K562 (cell line): ENCODE data around the gene ZNF787. TPM values are rescaled to one million over a fixed set of nuclear protein-coding genes. Genes with fewer than 3 reads are reported as not detected.
A peak's percentile ranks its signal among the peaks of the same experiment; 100 is the strongest.

Experiments
- EP400 ChIP-seq: fragments of 450-650 bp; IDR thresholded peaks from 2 replicates; pipeline ENCODE4 v1.6.1; 2017; ENCODE audit warnings: antibody characterized with exemption, mild to moderate bottlenecking, moderate library complexity
- ETV1 ChIP-seq: fragments of 450-650 bp; conservative IDR thresholded peaks from 2 replicates; pipeline ENCODE4 v1.6.1; 2016; ENCODE audit warnings: missing genetic modification characterization, control low read depth, low read depth, missing compliant biosample characterization
- HDAC1 ChIP-seq, 2 experiments: fragments of 450-650 bp; IDR thresholded peaks; 2 replicates each; pipeline ENCODE4 v1.6.1; 2016 to 2017; ENCODE audit warnings: inconsistent platforms in 1 of 2, mild to moderate bottlenecking in 1 of 2, moderate library complexity in 1 of 2
- KLF13 ChIP-seq: fragments of 450-650 bp; IDR thresholded peaks from 2 replicates; pipeline ENCODE4 v1.6.1; 2016; ENCODE audit warnings: missing genetic modification characterization, low read depth, mild to moderate bottlenecking, missing compliant biosample characterization, moderate library complexity, borderline replicate concordance
- MTA3 ChIP-seq: fragments of 450-650 bp; formaldehyde crosslinking; IDR thresholded peaks from 2 replicates; pipeline ENCODE4 v1.6.1; 2017; ENCODE audit warnings: mild to moderate bottlenecking, borderline replicate concordance
- NCOA2 ChIP-seq, 2 experiments: fragments of 450-650 bp; IDR thresholded peaks; 2 replicates each; pipeline ENCODE4 v1.6.1; 2018; ENCODE audit warnings: mild to moderate bottlenecking in 2 of 2, moderate library complexity in 1 of 2; ENCODE audit not compliant: partially characterized antibody in 2 of 2
- NUFIP1 ChIP-seq: fragments of 450-650 bp; IDR thresholded peaks from 2 replicates; pipeline ENCODE4 v1.6.1; 2018; ENCODE audit not compliant: partially characterized antibody
- TBP ChIP-seq: optimal IDR thresholded peaks from 2 replicates; pipeline ENCODE3; 2011; ENCODE audit warnings: low read depth, low read length, improper control_type of control experiment
- ZFX ChIP-seq: sonication (generic); formaldehyde crosslinking; IDR thresholded peaks from 2 replicates; pipeline ENCODE4 v1.8.0; 2022; ENCODE audit warnings: mild to moderate bottlenecking, missing genetic modification reagents, moderate library complexity
- ZNF644 ChIP-seq: fragments of 200-800 bp; sonication (Bioruptor generic); IDR thresholded peaks from 2 replicates; pipeline ENCODE4 v1.6.1; 2016; ENCODE audit warnings: low read depth, missing genetic modification characterization, missing compliant biosample characterization
- polyA plus RNA-seq, 8 experiments: library from polyadenylated mRNA; depleted of rRNA in 4 of 8; stranded (reverse) in 5 of 8; unstranded in 3 of 8; fragments of >200 nt; fragmentation: Nextera tagmentation in 2 of 8; fragmentation: Illumina TruSeq in 1 of 8; extraction: Ambion mirVana in 2 of 8; extraction: Trizol in 1 of 8; gene quantifications; 2 replicates each; pipeline versions ENCODE4 v1.2.1 to v1.2.3, GENCODE V29; 2011 to 2014; ENCODE audit warnings: inconsistent platforms in 1 of 8, missing spikeins in 1 of 8
- total RNA-seq, 7 experiments: library from RNA; depleted of rRNA in 6 of 7; stranded (reverse); fragments of >200 nt in 6 of 7; fragmentation: Illumina TruSeq in 2 of 7; extraction: Trizol in 2 of 7; gene quantifications; 2 replicates each; pipeline versions ENCODE4 v1.2.1 to v1.2.3, GENCODE V29; 2011 to 2021; ENCODE audit warnings: low replicate concordance in 1 of 7
- TF ChIP-seq, protein P1 (sequence below), 2 experiments: IDR thresholded peaks; 2 replicates each; pipeline ENCODE4 v1.6.1; 2011; ENCODE audit warnings: borderline replicate concordance in 1 of 2, control low read depth in 1 of 2, low read depth in 1 of 2, low read length in 1 of 2, mild to moderate bottlenecking in 1 of 2, mixed read lengths in 1 of 2, moderate library complexity in 1 of 2; ENCODE audit not compliant: insufficient read depth in 1 of 2, insufficient read length in 1 of 2, poor library complexity in 1 of 2, severe bottlenecking in 1 of 2; ENCODE audit errors: extremely low read depth in 1 of 2
- TF ChIP-seq, protein P2 (sequence below), 2 experiments: fragments of 450-650 bp in 1 of 2; sonication (generic) in 1 of 2; formaldehyde crosslinking in 1 of 2; IDR thresholded peaks; 2 replicates each; pipeline versions ENCODE4 v1.7.1 to v1.9.0; 2016 to 2022; ENCODE audit warnings: inconsistent platforms in 1 of 2, mild to moderate bottlenecking in 1 of 2, missing genetic modification reagents in 1 of 2

Gene ZNF787
- total and polyA plus RNA-seq, 9 of the 15 experiments (the other 6 are each of a cell fraction or from before 2014, with no cell fraction given) = 0.45 to 77.6 (median 7.3) TPM

DNA sequence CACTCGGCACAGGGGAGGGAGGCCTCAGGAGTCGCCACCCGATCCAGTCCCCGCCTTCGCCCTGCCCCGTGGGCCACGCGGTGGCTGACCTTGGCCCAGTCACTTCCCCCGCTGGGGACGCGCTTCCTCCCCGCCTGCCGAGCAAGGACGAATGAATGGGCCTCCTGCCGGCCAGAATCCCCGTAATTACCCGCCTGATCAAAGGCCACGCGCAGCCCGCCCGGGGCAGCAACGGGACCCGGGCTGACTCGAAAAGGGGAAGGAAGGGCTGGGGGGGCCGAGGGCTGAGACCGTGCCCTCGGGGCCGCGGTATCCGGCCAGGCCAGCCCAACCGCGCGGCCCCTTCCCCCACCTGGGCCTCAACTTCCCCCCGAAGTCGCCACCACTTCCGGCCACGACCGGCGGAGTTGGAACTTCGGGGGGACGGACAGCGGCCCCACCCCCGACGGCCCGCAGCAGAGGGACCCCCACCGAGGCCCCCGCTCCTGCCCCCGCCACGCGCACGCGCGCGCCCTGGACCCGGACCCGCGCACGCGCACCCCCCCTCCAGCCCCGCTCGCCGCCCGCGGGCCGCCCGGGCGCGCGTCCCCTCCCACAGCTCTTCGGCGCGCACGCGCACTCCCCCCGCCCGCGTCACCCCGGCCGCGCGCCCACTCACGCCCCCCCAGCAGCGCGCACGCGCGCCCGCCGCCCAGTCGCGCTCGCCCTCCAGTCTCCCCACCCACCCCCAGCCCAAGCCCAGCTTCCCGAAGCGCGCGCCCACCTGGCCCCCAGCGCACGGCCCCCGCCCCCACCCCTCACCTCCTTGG lies 520 bp downstream of the ZNF787 start (continued):
- peak; percentile 94 for TF ChIP-seq EP400
- TF ChIP-seq TBP = peak; percentile 67
- no peak for TF ChIP-seq KLF13 (tag)
- TF ChIP-seq, protein P1, sequence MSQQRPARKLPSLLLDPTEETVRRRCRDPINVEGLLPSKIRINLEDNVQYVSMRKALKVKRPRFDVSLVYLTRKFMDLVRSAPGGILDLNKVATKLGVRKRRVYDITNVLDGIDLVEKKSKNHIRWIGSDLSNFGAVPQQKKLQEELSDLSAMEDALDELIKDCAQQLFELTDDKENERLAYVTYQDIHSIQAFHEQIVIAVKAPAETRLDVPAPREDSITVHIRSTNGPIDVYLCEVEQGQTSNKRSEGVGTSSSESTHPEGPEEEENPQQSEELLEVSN (IDR thresholded peaks at IDR 0.05; ENCODE audit: borderline replicate concordance in 1 of 2, extremely low read depth in 1 of 2, insufficient read depth in 1 of 2, insufficient read length in 1 of 2, low read depth in 1 of 2, low read length in 1 of 2, poor library complexity in 1 of 2, severe bottlenecking in 1 of 2) = peak; percentile 88 to 95
- peak; percentile 60 for TF ChIP-seq ZFX (CRISPR knock-in tag)
- TF ChIP-seq HDAC1 (IDR thresholded peaks at IDR 0.05) = peak in 1 of 2 experiments; percentile 79; a peak in 2 of 4 replicates
- no peak for TF ChIP-seq NUFIP1
- TF ChIP-seq ZNF644 (tag) = peak; percentile 61; the same call in 1 of the 2 replicates
- peak; percentile 56 for TF ChIP-seq ETV1
- TF ChIP-seq, protein P2, sequence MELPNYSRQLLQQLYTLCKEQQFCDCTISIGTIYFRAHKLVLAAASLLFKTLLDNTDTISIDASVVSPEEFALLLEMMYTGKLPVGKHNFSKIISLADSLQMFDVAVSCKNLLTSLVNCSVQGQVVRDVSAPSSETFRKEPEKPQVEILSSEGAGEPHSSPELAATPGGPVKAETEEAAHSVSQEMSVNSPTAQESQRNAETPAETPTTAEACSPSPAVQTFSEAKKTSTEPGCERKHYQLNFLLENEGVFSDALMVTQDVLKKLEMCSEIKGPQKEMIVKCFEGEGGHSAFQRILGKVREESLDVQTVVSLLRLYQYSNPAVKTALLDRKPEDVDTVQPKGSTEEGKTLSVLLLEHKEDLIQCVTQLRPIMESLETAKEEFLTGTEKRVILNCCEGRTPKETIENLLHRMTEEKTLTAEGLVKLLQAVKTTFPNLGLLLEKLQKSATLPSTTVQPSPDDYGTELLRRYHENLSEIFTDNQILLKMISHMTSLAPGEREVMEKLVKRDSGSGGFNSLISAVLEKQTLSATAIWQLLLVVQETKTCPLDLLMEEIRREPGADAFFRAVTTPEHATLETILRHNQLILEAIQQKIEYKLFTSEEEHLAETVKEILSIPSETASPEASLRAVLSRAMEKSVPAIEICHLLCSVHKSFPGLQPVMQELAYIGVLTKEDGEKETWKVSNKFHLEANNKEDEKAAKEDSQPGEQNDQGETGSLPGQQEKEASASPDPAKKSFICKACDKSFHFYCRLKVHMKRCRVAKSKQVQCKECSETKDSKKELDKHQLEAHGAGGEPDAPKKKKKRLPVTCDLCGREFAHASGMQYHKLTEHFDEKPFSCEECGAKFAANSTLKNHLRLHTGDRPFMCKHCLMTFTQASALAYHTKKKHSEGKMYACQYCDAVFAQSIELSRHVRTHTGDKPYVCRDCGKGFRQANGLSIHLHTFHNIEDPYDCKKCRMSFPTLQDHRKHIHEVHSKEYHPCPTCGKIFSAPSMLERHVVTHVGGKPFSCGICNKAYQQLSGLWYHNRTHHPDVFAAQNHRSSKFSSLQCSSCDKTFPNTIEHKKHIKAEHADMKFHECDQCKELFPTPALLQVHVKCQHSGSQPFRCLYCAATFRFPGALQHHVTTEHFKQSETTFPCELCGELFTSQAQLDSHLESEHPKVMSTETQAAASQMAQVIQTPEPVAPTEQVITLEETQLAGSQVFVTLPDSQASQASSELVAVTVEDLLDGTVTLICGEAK (IDR thresholded peaks at IDR 0.05) = peak; percentile 48
- TF ChIP-seq, protein P2 (CRISPR knock-in tag; IDR thresholded peaks at IDR 0.05) = no peak
- TF ChIP-seq MTA3 = 0 out of 2 replicates have a peak, but pooled peaks have one; percentile 18
- TF ChIP-seq NCOA2 (IDR thresholded peaks at IDR 0.05; ENCODE audit: partially characterized antibody in 2 of 2) = no peak
